ENCODE results near the gene SAP30L. TPM values are rescaled to one million over a fixed set of nuclear protein-coding genes. Genes with fewer than 3 reads are reported as not detected.

SAP30L gene
- total and polyA plus RNA-seq, 2 experiments from 2014 or later: 9.4 to 26.0 TPM

- H3K9me2 ChIP-seq (ENCODE audit: insufficient read depth): no peaks in the 10 kb centered on the region
- no peak for DNase-seq
- no peaks in the 10 kb centered on the region for H3K79me2 ChIP-seq (ENCODE audit: insufficient read depth)
- H3K27me3 ChIP-seq (replicated peaks; ENCODE audit: insufficient read depth): peaks cover 17% of the 10 kb centered on the region; the same call in 1 of the 2 replicates
- H3K27ac ChIP-seq: no peak overlapping the region
- TF ChIP-seq EZH2phosphoT487 (IDR thresholded peaks at IDR 0.05; ENCODE audit: insufficient read depth, low read depth) (no peak), EZH2 (IDR thresholded peaks at IDR 0.05; ENCODE audit: insufficient read depth, poor library complexity, severe bottlenecking) (no peak)
- H4K20me1 ChIP-seq (ENCODE audit: insufficient read depth): no peaks in the 10 kb centered on the region
- peaks cover 5% of the 10 kb centered on the region; the same call in 1 of the 2 replicates for H3K4me1 ChIP-seq (ENCODE audit: insufficient read depth)
- no peaks in the 10 kb centered on the region for H3K9me3 ChIP-seq (ENCODE audit: low read depth)
- peak overlapping the region; percentile 63 for H2AFZ ChIP-seq
- 0 out of 2 replicates have a peak, but pooled peaks cover 3% of the 10 kb centered on the region for H3F3A ChIP-seq (ENCODE audit: insufficient read depth)
- H3K9ac ChIP-seq: no peak overlapping the region
- 87 to 96% methylated on average over 2 of the region's 2 CpGs for WGBS, 2 experiments (ENCODE audit: low coverage in 1 of 2, low lambda C conversion rate in 2 of 2, missing lambda C conversion rate in 2 of 2)
- H3K4me3 ChIP-seq: peak overlapping the region; percentile 62
- in situ Hi-C loops (cut with MboI): no loop called here
- peak overlapping the region; percentile 43 for H3K4me2 ChIP-seq (ENCODE audit: unreplicated experiment)
- H3K36me3 ChIP-seq (ENCODE audit: low read depth): no peaks in the 10 kb centered on the region
These were observed 57.9 kb downstream of the SAP30L start for GRCh38 chr5:154503698-154504039.

GRCh38 chr5:154505567-154505966, 59.8 kb downstream of the SAP30L start:
- peaks cover 28% of the 10 kb centered on the region for H3K27me3 ChIP-seq (replicated peaks; ENCODE audit: insufficient read depth)
- TF ChIP-seq EZH2phosphoT487 (IDR thresholded peaks at IDR 0.05; ENCODE audit: insufficient read depth, low read depth) (no peak), EZH2 (IDR thresholded peaks at IDR 0.05; ENCODE audit: insufficient read depth, poor library complexity, severe bottlenecking) (no peak)
- H3F3A ChIP-seq (ENCODE audit: insufficient read depth): 0 out of 2 replicates have a peak, but pooled peaks cover 3% of the 10 kb centered on the region
- H3K4me2 ChIP-seq (ENCODE audit: unreplicated experiment): no peak overlapping the region
- in situ Hi-C loops (cut with MboI): no loop called here
- no peaks in the 10 kb centered on the region for H3K36me3 ChIP-seq (ENCODE audit: low read depth)
- H3K9me2 ChIP-seq (ENCODE audit: insufficient read depth): no peaks in the 10 kb centered on the region
- H3K9me3 ChIP-seq (ENCODE audit: low read depth): no peaks in the 10 kb centered on the region
- peaks cover 5% of the 10 kb centered on the region; the same call in 1 of the 2 replicates for H3K4me1 ChIP-seq (ENCODE audit: insufficient read depth)
- no peak overlapping the region for H3K27ac ChIP-seq
- no peak overlapping the region for H3K9ac ChIP-seq
- no peaks in the 10 kb centered on the region for H4K20me1 ChIP-seq (ENCODE audit: insufficient read depth)
- no peak overlapping the region for H2AFZ ChIP-seq
- H3K4me3 ChIP-seq: no peak overlapping the region
- no peak for DNase-seq
- WGBS, 2 experiments (ENCODE audit: low coverage in 1 of 2, low lambda C conversion rate in 2 of 2, missing lambda C conversion rate in 2 of 2): 81 to 85% methylated on average over 10 of the region's 10 CpGs
- no peaks in the 10 kb centered on the region for H3K79me2 ChIP-seq (ENCODE audit: insufficient read depth)

DNA sequence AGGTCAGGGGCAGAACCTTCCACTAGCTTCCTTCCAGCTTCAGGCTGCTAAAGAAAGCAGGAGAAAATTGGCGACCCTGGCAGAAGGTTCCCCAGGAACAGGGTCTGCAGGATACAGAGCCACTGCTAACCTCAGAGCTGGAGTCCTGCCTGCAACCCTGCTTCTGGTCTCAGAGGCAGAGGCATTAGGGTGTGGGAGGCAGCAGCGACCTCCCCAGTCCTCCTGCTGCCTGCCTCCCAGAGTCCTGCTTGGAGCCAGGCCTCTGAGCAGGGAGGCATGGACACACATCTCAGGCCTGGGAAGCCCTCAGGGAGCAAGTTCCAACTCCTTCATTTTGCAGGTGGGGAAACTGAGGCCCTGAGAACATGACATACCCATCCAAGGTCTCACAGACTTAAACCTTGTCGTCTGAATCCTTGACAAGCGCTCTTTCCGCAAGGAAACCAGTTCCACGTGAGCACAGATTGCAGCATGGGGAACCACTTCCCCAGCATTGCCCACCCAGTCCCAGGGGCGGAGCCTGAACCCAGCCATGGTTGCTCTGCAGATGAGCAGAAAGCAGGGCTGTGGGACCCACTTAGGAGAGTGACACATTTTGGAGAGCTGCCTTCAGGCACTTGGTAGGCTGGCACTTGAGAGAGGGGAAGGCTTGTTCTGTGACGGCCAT, 60.4 kb downstream of the SAP30L start:
- Histone ChIP-seq H3K27me3 (replicated peaks; ENCODE audit: insufficient read depth) (peaks cover 28% of the 10 kb centered on the region), H3K4me1 (ENCODE audit: insufficient read depth) (peaks cover 5% of the 10 kb centered on the region; the same call in 1 of the 2 replicates)
- 82 to 84% methylated on average over 8 of the region's 8 CpGs for WGBS, 2 experiments (ENCODE audit: low coverage in 1 of 2, low lambda C conversion rate in 2 of 2, missing lambda C conversion rate in 2 of 2)

GRCh38 chr5:154506716-154507080, 60.9 kb downstream of the SAP30L start:
- Histone ChIP-seq H3K27ac (no peak overlapping the region), H3K9me2 (ENCODE audit: insufficient read depth) (no peaks in the 10 kb centered on the region), H3K36me3 (ENCODE audit: low read depth) (no peaks in the 10 kb centered on the region), H4K20me1 (ENCODE audit: insufficient read depth) (no peaks in the 10 kb centered on the region), H3K4me2 (ENCODE audit: unreplicated experiment) (no peak overlapping the region), H3K4me1 (ENCODE audit: insufficient read depth) (peaks cover 5% of the 10 kb centered on the region; the same call in 1 of the 2 replicates), H3K9ac (no peak overlapping the region), H3K27me3 (replicated peaks; ENCODE audit: insufficient read depth) (peaks cover 30% of the 10 kb centered on the region), H3K9me3 (ENCODE audit: low read depth) (no peaks in the 10 kb centered on the region), H3F3A (ENCODE audit: insufficient read depth) (0 out of 2 replicates have a peak, but pooled peaks cover 3% of the 10 kb centered on the region), H3K4me3 (no peak overlapping the region), H2AFZ (no peak overlapping the region), H3K79me2 (ENCODE audit: insufficient read depth) (no peaks in the 10 kb centered on the region)
- 81 to 85% methylated on average over 11 of the region's 11 CpGs for WGBS, 2 experiments (ENCODE audit: low coverage in 1 of 2, low lambda C conversion rate in 2 of 2, missing lambda C conversion rate in 2 of 2)
- DNase-seq: no peak
- in situ Hi-C loops (cut with MboI): no loop called here
- TF ChIP-seq EZH2phosphoT487 (IDR thresholded peaks at IDR 0.05; ENCODE audit: insufficient read depth, low read depth) (no peak), EZH2 (IDR thresholded peaks at IDR 0.05; ENCODE audit: insufficient read depth, poor library complexity, severe bottlenecking) (no peak)

More for the DNA sequence above, 60.4 kb downstream of the SAP30L start:
- 0 out of 2 replicates have a peak, but pooled peaks cover 3% of the 10 kb centered on the region for H3F3A ChIP-seq (ENCODE audit: insufficient read depth)
- H3K9ac ChIP-seq: no peak overlapping the region
- H3K9me3 ChIP-seq (ENCODE audit: low read depth): no peaks in the 10 kb centered on the region
- in situ Hi-C loops (cut with MboI): no loop called here
- no peak overlapping the region for H3K27ac ChIP-seq
- no peak for TF ChIP-seq EZH2phosphoT487 (IDR thresholded peaks at IDR 0.05; ENCODE audit: insufficient read depth, low read depth)
- no peak for TF ChIP-seq EZH2 (IDR thresholded peaks at IDR 0.05; ENCODE audit: insufficient read depth, poor library complexity, severe bottlenecking)
- H3K79me2 ChIP-seq (ENCODE audit: insufficient read depth): no peaks in the 10 kb centered on the region
- no peaks in the 10 kb centered on the region for H4K20me1 ChIP-seq (ENCODE audit: insufficient read depth)
- H3K4me2 ChIP-seq (ENCODE audit: unreplicated experiment): no peak overlapping the region
- H3K9me2 ChIP-seq (ENCODE audit: insufficient read depth): no peaks in the 10 kb centered on the region
- H2AFZ ChIP-seq: no peak overlapping the region
- no peak overlapping the region for H3K4me3 ChIP-seq
- DNase-seq: no peak
- no peaks in the 10 kb centered on the region for H3K36me3 ChIP-seq (ENCODE audit: low read depth)
